ENCODE measurements around the gene MEOX2.

DNA sequence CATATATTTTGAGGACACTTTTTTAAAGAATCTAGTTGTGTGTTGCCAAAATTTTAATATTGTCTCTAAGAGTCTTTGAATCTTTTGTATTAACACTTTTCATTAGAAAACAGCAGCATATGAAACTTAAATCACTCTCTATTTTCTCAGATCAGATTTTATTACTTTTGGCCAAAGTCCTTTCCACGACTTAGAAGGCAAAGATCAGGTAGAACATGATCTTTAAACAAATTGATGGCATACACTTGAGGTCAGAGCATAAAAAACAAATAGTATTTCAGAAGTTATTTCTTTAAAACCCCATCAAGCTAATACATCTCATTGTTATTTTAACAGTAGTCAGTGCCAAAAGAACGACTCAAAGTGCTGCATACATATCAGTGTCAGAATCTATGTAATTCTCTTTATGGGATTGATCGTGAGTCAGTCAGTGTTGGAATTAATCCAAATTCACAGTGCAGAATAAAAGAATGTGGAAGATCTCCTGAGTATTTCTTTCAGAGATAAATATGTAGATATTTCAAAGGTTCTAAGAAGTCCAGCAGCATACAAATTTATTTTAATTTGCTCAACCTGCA is 115.1 kb downstream of the MEOX2 start:
- TF ChIP-seq, protein P1, sequence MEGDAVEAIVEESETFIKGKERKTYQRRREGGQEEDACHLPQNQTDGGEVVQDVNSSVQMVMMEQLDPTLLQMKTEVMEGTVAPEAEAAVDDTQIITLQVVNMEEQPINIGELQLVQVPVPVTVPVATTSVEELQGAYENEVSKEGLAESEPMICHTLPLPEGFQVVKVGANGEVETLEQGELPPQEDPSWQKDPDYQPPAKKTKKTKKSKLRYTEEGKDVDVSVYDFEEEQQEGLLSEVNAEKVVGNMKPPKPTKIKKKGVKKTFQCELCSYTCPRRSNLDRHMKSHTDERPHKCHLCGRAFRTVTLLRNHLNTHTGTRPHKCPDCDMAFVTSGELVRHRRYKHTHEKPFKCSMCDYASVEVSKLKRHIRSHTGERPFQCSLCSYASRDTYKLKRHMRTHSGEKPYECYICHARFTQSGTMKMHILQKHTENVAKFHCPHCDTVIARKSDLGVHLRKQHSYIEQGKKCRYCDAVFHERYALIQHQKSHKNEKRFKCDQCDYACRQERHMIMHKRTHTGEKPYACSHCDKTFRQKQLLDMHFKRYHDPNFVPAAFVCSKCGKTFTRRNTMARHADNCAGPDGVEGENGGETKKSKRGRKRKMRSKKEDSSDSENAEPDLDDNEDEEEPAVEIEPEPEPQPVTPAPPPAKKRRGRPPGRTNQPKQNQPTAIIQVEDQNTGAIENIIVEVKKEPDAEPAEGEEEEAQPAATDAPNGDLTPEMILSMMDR (conservative IDR thresholded peaks at IDR 0.05; ENCODE audit: low read length) = no peak
- TF ChIP-seq EZH2phosphoT487 (IDR thresholded peaks at IDR 0.05; ENCODE audit: borderline replicate concordance) = no peak
